H1 (cell line): ENCODE measurements around the gene DPP10. TPM values are rescaled to one million over a fixed set of nuclear protein-coding genes. Genes with fewer than 3 reads are reported as not detected.

Experiments
- CTCF ChIA-PET: fragments of 300-600 bp; sonication (Branson Sonifier 250); formaldehyde crosslinking; loops from one replicate; lab custom pipeline; 2021; ENCODE audit not compliant: partially characterized antibody; lab: Charles Lee
- POLR2A ChIA-PET: fragments of 300-600 bp; sonication (Branson Sonifier 250); formaldehyde crosslinking; loops from one replicate; lab custom pipeline; 2021; ENCODE audit warnings: inconsistent platforms; ENCODE audit not compliant: partially characterized antibody; lab: Charles Lee
- DNase-seq, 2 experiments: peaks; one replicate each; pipeline versions ENCODE4 v3.0.0 to v3.0.0-alpha.2; 2010 to 2022; ENCODE audit warnings: low spot score in 2 of 2, low read depth in 1 of 2, mixed read lengths in 1 of 2
- FAIRE-seq: peaks from 2 replicates; lab custom pipeline; 2011; peaks lifted over from hg19 to GRCh38; lab: Jason Lieb, UNC
- H2AFZ ChIP-seq: 2 replicates; pipeline ENCODE4 v1.8.1; 2012; ENCODE audit warnings: low read length, inconsistent platforms
- H2AK5ac ChIP-seq: 2 replicates; pipeline ENCODE4 v1.6.1; 2013; ENCODE audit warnings: low read depth, low read length
- H2BK120ac ChIP-seq: replicated peaks from 2 replicates; pipeline ENCODE3; 2013; ENCODE audit warnings: low read depth, low read length, inconsistent platforms
- H2BK12ac ChIP-seq: 2 replicates; pipeline ENCODE4 v1.6.1; 2013; ENCODE audit warnings: low read depth, low read length
- H2BK15ac ChIP-seq: 2 replicates; pipeline ENCODE4 v1.6.1; 2013; ENCODE audit warnings: low read length
- H2BK20ac ChIP-seq: 2 replicates; pipeline ENCODE4 v1.6.1; 2013; ENCODE audit warnings: low read length
- H2BK5ac ChIP-seq: 2 replicates; pipeline ENCODE4 v1.6.1; 2013; ENCODE audit warnings: low read depth, low read length
- H3K14ac ChIP-seq: 2 replicates; pipeline ENCODE4 v1.6.1; 2013; ENCODE audit warnings: inconsistent platforms; ENCODE audit not compliant: insufficient read length
- H3K18ac ChIP-seq: 2 replicates; pipeline ENCODE4 v1.6.1; 2013; ENCODE audit warnings: low read length; ENCODE audit errors: extremely low read depth
- H3K23ac ChIP-seq: 2 replicates; pipeline ENCODE4 v1.6.1; 2013; ENCODE audit warnings: inconsistent platforms; ENCODE audit not compliant: insufficient read length
- H3K23me2 ChIP-seq: 2 replicates; pipeline ENCODE4 v1.6.1; 2013; ENCODE audit warnings: low read depth, low read length
- H3K27ac ChIP-seq: 2 replicates; pipeline ENCODE4 v1.6.1; 2011; ENCODE audit warnings: low read depth, low read length, inconsistent platforms
- H3K27me3 ChIP-seq, 4 experiments: replicated peaks in 1 of 4; 1 replicate in 1 of 4; 2 replicates in 3 of 4; pipeline versions ENCODE4 v1.6.1 to v1.8.1; 2011 to 2013; ENCODE audit warnings: low read length in 3 of 4, mild to moderate bottlenecking in 3 of 4, inconsistent platforms in 2 of 4, mixed read lengths in 2 of 4, moderate library complexity in 1 of 4; ENCODE audit not compliant: control insufficient read depth in 3 of 4, insufficient read depth in 3 of 4; ENCODE audit errors: extremely low read depth in 1 of 4
- H3K36me3 ChIP-seq, 4 experiments: 2 replicates each; pipeline versions ENCODE4 v1.6.1 to v1.8.1; 2011 to 2013; ENCODE audit warnings: mild to moderate bottlenecking in 4 of 4, low read length in 3 of 4, moderate library complexity in 2 of 4, control low read depth in 1 of 4, inconsistent platforms in 1 of 4; ENCODE audit not compliant: insufficient read depth in 4 of 4, control insufficient read depth in 2 of 4
- H3K4ac ChIP-seq: replicated peaks from 2 replicates; pipeline ENCODE3; 2013; ENCODE audit warnings: low read length, low read depth, mixed read lengths, inconsistent platforms; ENCODE audit not compliant: insufficient read length
- H3K4me1 ChIP-seq, 4 experiments: replicated peaks in 1 of 4; 1 replicate in 1 of 4; 2 replicates in 3 of 4; pipeline versions ENCODE4 v1.6.1 to v1.8.1; 2011 to 2013; ENCODE audit warnings: low read length in 3 of 4, inconsistent platforms in 2 of 4, mixed read lengths in 1 of 4; ENCODE audit not compliant: insufficient read depth in 4 of 4, control insufficient read depth in 3 of 4
- H3K4me2 ChIP-seq, 2 experiments: 2 replicates each; pipeline versions ENCODE4 v1.6.1 to v1.8.1; 2011 to 2013; ENCODE audit warnings: low read depth in 2 of 2, low read length in 2 of 2, control low read depth in 1 of 2, inconsistent platforms in 1 of 2, mild to moderate bottlenecking in 1 of 2; ENCODE audit not compliant: insufficient read depth in 1 of 2
- H3K4me3 ChIP-seq, 4 experiments: fragments of 200-600, 300-600 bp in 1 of 4; sonication (generic), shearing (Covaris generic), sonication (Bioruptor Twin) in 1 of 4; 2 replicates each; pipeline versions ENCODE4 v1.5.1 to v1.8.1; 2011 to 2016; ENCODE audit warnings: low read length in 4 of 4, low read depth in 3 of 4, control low read depth in 2 of 4, inconsistent platforms in 2 of 4, mild to moderate bottlenecking in 2 of 4, mixed read lengths in 1 of 4, moderate library complexity in 1 of 4; ENCODE audit not compliant: insufficient read depth in 2 of 4; ENCODE audit errors: extremely low read depth in 1 of 4
- H3K56ac ChIP-seq: replicated peaks from 2 replicates; pipeline ENCODE3; 2013; ENCODE audit warnings: low read depth, mild to moderate bottlenecking, mixed read lengths, low read length, inconsistent platforms; ENCODE audit not compliant: insufficient read length
- H3K79me1 ChIP-seq: 2 replicates; pipeline ENCODE4 v1.6.1; 2013; ENCODE audit warnings: low read depth, low read length, control low read depth
- H3K79me2 ChIP-seq, 2 experiments: 2 replicates each; pipeline versions ENCODE4 v1.6.1 to v1.8.1; 2012 to 2013; ENCODE audit warnings: low read length in 2 of 2, mild to moderate bottlenecking in 2 of 2, inconsistent platforms in 1 of 2; ENCODE audit not compliant: insufficient read depth in 2 of 2, control insufficient read depth in 1 of 2
- H3K9ac ChIP-seq, 4 experiments: replicated peaks in 1 of 4; 1 replicate in 1 of 4; 2 replicates in 3 of 4; pipeline versions ENCODE4 v1.6.1 to v1.8.1; 2011 to 2013; ENCODE audit warnings: low read depth in 3 of 4, low read length in 3 of 4, control low read depth in 2 of 4, mild to moderate bottlenecking in 2 of 4, moderate library complexity in 2 of 4, inconsistent platforms in 1 of 4; ENCODE audit errors: extremely low read depth in 1 of 4
- H3K9me3 ChIP-seq, 2 experiments: 2 replicates each; pipeline versions ENCODE4 v1.6.1 to v1.8.1; 2012 to 2013; ENCODE audit warnings: mild to moderate bottlenecking in 2 of 2, moderate library complexity in 2 of 2, control low read depth in 1 of 2, inconsistent platforms in 1 of 2, low read depth in 1 of 2, low read length in 1 of 2, mixed read lengths in 1 of 2; ENCODE audit not compliant: insufficient read depth in 2 of 2
- H4K20me1 ChIP-seq, 2 experiments: replicated peaks in 1 of 2; 2 replicates each; pipeline versions ENCODE3 to v1.8.1; 2011 to 2013; ENCODE audit warnings: inconsistent platforms in 2 of 2, low read length in 2 of 2, mild to moderate bottlenecking in 1 of 2; ENCODE audit not compliant: insufficient read depth in 2 of 2, control insufficient read depth in 1 of 2
- H4K5ac ChIP-seq: 2 replicates; pipeline ENCODE4 v1.6.1; 2013; ENCODE audit warnings: low read length, low read depth, mixed read lengths, inconsistent platforms; ENCODE audit not compliant: insufficient read length
- H4K8ac ChIP-seq: 2 replicates; pipeline ENCODE4 v1.8.0; 2013; ENCODE audit warnings: mild to moderate bottlenecking, moderate library complexity, low read length, inconsistent platforms; ENCODE audit not compliant: insufficient read depth; ENCODE audit errors: extremely low read depth
- H4K91ac ChIP-seq: replicated peaks from 2 replicates; pipeline ENCODE3; 2013; ENCODE audit warnings: low read length, mixed read lengths, inconsistent platforms; ENCODE audit not compliant: insufficient read length
- CBX5 ChIP-seq: fragments of 300-800, 300-1000 bp; sonication (generic); IDR thresholded peaks from 2 replicates; pipeline ENCODE4 v1.7.1; 2016; ENCODE audit warnings: antibody characterized with exemption, low read length, low read depth
- EZH2 ChIP-seq: fragments of 200-600 bp; sonication (generic); IDR thresholded peaks from 2 replicates; pipeline ENCODE4 v1.7.1; 2012; ENCODE audit warnings: low read depth, mild to moderate bottlenecking, moderate library complexity, low read length, inconsistent platforms; ENCODE audit not compliant: severe bottlenecking
- HDAC2 ChIP-seq, 2 experiments: fragments of 300-600 bp in 1 of 2; sonication (generic) in 1 of 2; IDR thresholded peaks; 2 replicates each; pipeline ENCODE4 v1.6.1; 2011 to 2012; ENCODE audit warnings: low read depth in 2 of 2, low read length in 2 of 2, mild to moderate bottlenecking in 2 of 2, moderate library complexity in 2 of 2, borderline replicate concordance in 1 of 2, inconsistent platforms in 1 of 2
- KDM4A ChIP-seq: IDR thresholded peaks from one replicate; pipeline ENCODE4 v1.7.1; 2012; ENCODE audit warnings: low read depth, mild to moderate bottlenecking, moderate library complexity, low read length, inconsistent platforms; ENCODE audit not compliant: severe bottlenecking
- TBP ChIP-seq: IDR thresholded peaks from 2 replicates; pipeline ENCODE4 v1.6.1; 2011; ENCODE audit warnings: low read depth, low read length, improper control_type of control experiment
- TCF12 ChIP-seq: IDR thresholded peaks from 2 replicates; pipeline ENCODE4 v1.6.1; 2011; ENCODE audit warnings: low read depth, mild to moderate bottlenecking, low read length
- YY1 ChIP-seq: IDR thresholded peaks from 2 replicates; pipeline ENCODE4 v1.6.1; 2011; ENCODE audit warnings: low read depth, mild to moderate bottlenecking, low read length
- ZNF274 ChIP-seq: IDR thresholded peaks from 2 replicates; pipeline ENCODE4 v1.7.0; 2012; ENCODE audit warnings: low read length, borderline replicate concordance; ENCODE audit errors: extremely low read depth
- polyA plus RNA-seq, 7 experiments: library from polyadenylated mRNA; depleted of rRNA in 3 of 7; stranded (reverse) in 5 of 7; unstranded in 2 of 7; fragments of >200 nt in 5 of 7; fragments of 200-250 nt in 2 of 7; gene quantifications; 1 replicate in 5 of 7; 2 replicates in 1 of 7; 4 replicates in 1 of 7; pipeline versions ENCODE4 v1.2.1 to v1.2.3, GENCODE V29; 2011 to 2013; ENCODE audit warnings: missing spikeins in 2 of 7, mixed read lengths in 2 of 7
- total RNA-seq: library from RNA; stranded (reverse); fragmentation: NEBNext Ultra II Directional; extraction: Animal tissue kit (Norgen Biotek cat#: 25700); gene quantifications from 2 replicates; pipeline ENCODE4 v1.2.1, GENCODE V29; 2021

Gene DPP10
- total and polyA plus RNA-seq, 2 of the 8 experiments (the other 6 are each of a cell fraction or from before 2014, with no cell fraction given) = 3.3 to 7.2 TPM

GRCh38 chr2:115654362-115654761 is 1211.9 kb downstream of the DPP10 start:
- TF ChIP-seq KDM4A = no peak
- TF ChIP-seq TBP = no peak
- TF ChIP-seq YY1 = no peak
- no peak for TF ChIP-seq HDAC2 (IDR thresholded peaks at IDR 0.05; ENCODE audit: borderline replicate concordance in 1 of 2, low read depth in 2 of 2, low read length in 2 of 2)
- TF ChIP-seq TCF12 = no peak
- TF ChIP-seq ZNF274 = no peak
- TF ChIP-seq CBX5 = no peak
- no peak for TF ChIP-seq EZH2
- Histone ChIP-seq H2BK15ac (no peak overlapping the region), H2AFZ (no peak overlapping the region), H2AK5ac (no peak overlapping the region), H3K18ac (no peak overlapping the region), H2BK120ac (no peak overlapping the region), H4K91ac (no peak overlapping the region), H3K4me3 (no peak overlapping the region), H3K9ac (no peak overlapping the region), H4K8ac (no peak overlapping the region), H2BK5ac (no peak overlapping the region), H3K23ac (no peak overlapping the region), H3K23me2 (no peaks in the 10 kb centered on the region), H2BK20ac (no peak overlapping the region), H3K9me3 (no peaks in the 10 kb centered on the region), H3K56ac (no peak overlapping the region), H3K4ac (no peak overlapping the region), H3K14ac (no peak overlapping the region), H3K27ac (no peak overlapping the region), H3K79me1 (no peaks in the 10 kb centered on the region), H3K27me3 (no peaks in the 10 kb centered on the region), H4K5ac (no peak overlapping the region), H4K20me1 (no peaks in the 10 kb centered on the region), H3K4me1 (no peaks in the 10 kb centered on the region), H3K79me2 (no peaks in the 10 kb centered on the region), H2BK12ac (no peak overlapping the region), H3K4me2 (no peak overlapping the region), H3K36me3 (no peaks in the 10 kb centered on the region)
- DNase-seq = no peak
- ChIA-PET POLR2A (no interaction called here), CTCF (no interaction called here)
- FAIRE-seq = no peak
